HCT116 (cell line): ENCODE data around the gene ALDH8A1.

Experiments used
- EZH2 ChIP-seq: fragments of 200-600 bp; sonication (generic); IDR thresholded peaks from 2 replicates; pipeline ENCODE4 v1.6.1; 2017; ENCODE audit warnings: antibody characterized with exemption, mixed run types
- EZH2phosphoT487 ChIP-seq: fragments of 200-600 bp; IDR thresholded peaks from 2 replicates; pipeline ENCODE4 v1.6.1; 2018; ENCODE audit warnings: antibody characterized with exemption, borderline replicate concordance
- POLR2A ChIP-seq: IDR thresholded peaks from 2 replicates; pipeline ENCODE4 v1.7.0; 2011; ENCODE audit warnings: borderline replicate concordance; ENCODE audit not compliant: insufficient read depth, insufficient read length; ENCODE audit errors: extremely low read depth
- POLR2AphosphoS5 ChIP-seq: IDR thresholded peaks from 2 replicates; pipeline ENCODE4 v1.6.1; 2011; ENCODE audit warnings: mild to moderate bottlenecking, low read depth, low read length, moderate library complexity
- SP1 ChIP-seq: IDR thresholded peaks from 2 replicates; pipeline ENCODE4 v1.6.1; 2012; ENCODE audit warnings: low read depth
- SRF ChIP-seq: IDR thresholded peaks from 2 replicates; pipeline ENCODE4 v1.6.1; 2012; ENCODE audit warnings: low read depth
- TCF7L2 ChIP-seq: IDR thresholded peaks from 2 replicates; pipeline ENCODE4 v1.7.0; 2011; ENCODE audit warnings: borderline replicate concordance, inconsistent platforms; ENCODE audit not compliant: insufficient read depth, insufficient read length; ENCODE audit errors: extremely low read depth
- ZNF274 ChIP-seq: fragments of 200-500 bp; sonication (Bioruptor generic); IDR thresholded peaks from 2 replicates; pipeline ENCODE4 v1.6.1; 2014; ENCODE audit warnings: mild to moderate bottlenecking, low read depth, low read length, inconsistent platforms
- TF ChIP-seq, protein P1 (sequence below): IDR thresholded peaks from 2 replicates; pipeline ENCODE4 v1.6.1; 2012
- TF ChIP-seq, protein P2 (sequence below), 3 experiments: fragments of 200-600 bp in 1 of 3; sonication (generic) in 1 of 3; IDR thresholded peaks in 2 of 3; conservative IDR thresholded peaks in 1 of 3; 2 replicates each; pipeline ENCODE4 v1.5.1; 2012 to 2017; ENCODE audit warnings: low read depth in 2 of 3, low read length in 2 of 3, antibody characterized with exemption in 1 of 3, borderline replicate concordance in 1 of 3, control low read depth in 1 of 3, mild to moderate bottlenecking in 1 of 3, mixed read lengths in 1 of 3, mixed run types in 1 of 3, moderate library complexity in 1 of 3; ENCODE audit not compliant: insufficient read depth in 1 of 3
- TF ChIP-seq, protein P3 (sequence below): IDR thresholded peaks from 2 replicates; pipeline ENCODE4 v1.6.1; 2012; ENCODE audit warnings: low read depth
- TF ChIP-seq, protein P4 (sequence below): IDR thresholded peaks from 2 replicates; pipeline ENCODE4 v1.6.1; 2012

DNA sequence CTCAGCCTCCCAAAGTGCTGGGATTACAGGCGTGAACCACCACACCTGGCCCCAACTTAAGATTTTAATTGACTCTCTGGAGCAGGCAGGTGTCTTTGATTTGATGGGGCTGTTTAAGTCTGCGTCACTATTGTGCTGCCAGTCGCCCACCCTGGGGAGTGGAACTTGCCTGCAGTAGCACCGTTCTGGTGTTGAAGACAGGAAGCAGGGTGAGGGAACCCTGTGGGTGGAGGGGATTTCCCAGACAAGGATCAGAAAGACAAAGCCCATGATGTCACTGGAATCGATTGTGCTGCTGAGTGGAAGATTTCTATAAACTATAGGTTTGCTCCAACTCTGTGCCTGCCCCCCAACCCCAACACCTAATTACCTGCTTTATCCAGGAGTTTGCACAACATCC, 11.0 kb downstream of the ALDH8A1 start:
- TF ChIP-seq EZH2, result no peak
- TF ChIP-seq, protein P1, sequence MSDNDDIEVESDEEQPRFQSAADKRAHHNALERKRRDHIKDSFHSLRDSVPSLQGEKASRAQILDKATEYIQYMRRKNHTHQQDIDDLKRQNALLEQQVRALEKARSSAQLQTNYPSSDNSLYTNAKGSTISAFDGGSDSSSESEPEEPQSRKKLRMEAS, result no peak
- TF ChIP-seq, protein P2, sequence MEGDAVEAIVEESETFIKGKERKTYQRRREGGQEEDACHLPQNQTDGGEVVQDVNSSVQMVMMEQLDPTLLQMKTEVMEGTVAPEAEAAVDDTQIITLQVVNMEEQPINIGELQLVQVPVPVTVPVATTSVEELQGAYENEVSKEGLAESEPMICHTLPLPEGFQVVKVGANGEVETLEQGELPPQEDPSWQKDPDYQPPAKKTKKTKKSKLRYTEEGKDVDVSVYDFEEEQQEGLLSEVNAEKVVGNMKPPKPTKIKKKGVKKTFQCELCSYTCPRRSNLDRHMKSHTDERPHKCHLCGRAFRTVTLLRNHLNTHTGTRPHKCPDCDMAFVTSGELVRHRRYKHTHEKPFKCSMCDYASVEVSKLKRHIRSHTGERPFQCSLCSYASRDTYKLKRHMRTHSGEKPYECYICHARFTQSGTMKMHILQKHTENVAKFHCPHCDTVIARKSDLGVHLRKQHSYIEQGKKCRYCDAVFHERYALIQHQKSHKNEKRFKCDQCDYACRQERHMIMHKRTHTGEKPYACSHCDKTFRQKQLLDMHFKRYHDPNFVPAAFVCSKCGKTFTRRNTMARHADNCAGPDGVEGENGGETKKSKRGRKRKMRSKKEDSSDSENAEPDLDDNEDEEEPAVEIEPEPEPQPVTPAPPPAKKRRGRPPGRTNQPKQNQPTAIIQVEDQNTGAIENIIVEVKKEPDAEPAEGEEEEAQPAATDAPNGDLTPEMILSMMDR (IDR thresholded peaks at IDR 0.05 in 2 of 3, conservative IDR thresholded peaks at IDR 0.05 in 1 of 3; ENCODE audit: borderline replicate concordance in 1 of 3, insufficient read depth in 1 of 3, low read depth in 2 of 3, low read length in 2 of 3), result no peak
- no peak for TF ChIP-seq TCF7L2
- no peak for TF ChIP-seq ZNF274
- no peak for TF ChIP-seq SP1
- TF ChIP-seq, protein P3, sequence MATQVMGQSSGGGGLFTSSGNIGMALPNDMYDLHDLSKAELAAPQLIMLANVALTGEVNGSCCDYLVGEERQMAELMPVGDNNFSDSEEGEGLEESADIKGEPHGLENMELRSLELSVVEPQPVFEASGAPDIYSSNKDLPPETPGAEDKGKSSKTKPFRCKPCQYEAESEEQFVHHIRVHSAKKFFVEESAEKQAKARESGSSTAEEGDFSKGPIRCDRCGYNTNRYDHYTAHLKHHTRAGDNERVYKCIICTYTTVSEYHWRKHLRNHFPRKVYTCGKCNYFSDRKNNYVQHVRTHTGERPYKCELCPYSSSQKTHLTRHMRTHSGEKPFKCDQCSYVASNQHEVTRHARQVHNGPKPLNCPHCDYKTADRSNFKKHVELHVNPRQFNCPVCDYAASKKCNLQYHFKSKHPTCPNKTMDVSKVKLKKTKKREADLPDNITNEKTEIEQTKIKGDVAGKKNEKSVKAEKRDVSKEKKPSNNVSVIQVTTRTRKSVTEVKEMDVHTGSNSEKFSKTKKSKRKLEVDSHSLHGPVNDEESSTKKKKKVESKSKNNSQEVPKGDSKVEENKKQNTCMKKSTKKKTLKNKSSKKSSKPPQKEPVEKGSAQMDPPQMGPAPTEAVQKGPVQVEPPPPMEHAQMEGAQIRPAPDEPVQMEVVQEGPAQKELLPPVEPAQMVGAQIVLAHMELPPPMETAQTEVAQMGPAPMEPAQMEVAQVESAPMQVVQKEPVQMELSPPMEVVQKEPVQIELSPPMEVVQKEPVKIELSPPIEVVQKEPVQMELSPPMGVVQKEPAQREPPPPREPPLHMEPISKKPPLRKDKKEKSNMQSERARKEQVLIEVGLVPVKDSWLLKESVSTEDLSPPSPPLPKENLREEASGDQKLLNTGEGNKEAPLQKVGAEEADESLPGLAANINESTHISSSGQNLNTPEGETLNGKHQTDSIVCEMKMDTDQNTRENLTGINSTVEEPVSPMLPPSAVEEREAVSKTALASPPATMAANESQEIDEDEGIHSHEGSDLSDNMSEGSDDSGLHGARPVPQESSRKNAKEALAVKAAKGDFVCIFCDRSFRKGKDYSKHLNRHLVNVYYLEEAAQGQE, result no peak
- no peak for TF ChIP-seq SRF
- TF ChIP-seq POLR2A, result no peak
- TF ChIP-seq, protein P4, sequence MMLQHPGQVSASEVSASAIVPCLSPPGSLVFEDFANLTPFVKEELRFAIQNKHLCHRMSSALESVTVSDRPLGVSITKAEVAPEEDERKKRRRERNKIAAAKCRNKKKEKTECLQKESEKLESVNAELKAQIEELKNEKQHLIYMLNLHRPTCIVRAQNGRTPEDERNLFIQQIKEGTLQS, result no peak
- TF ChIP-seq POLR2AphosphoS5, result no peak
- TF ChIP-seq EZH2phosphoT487, result no peak
